Measurements from ENCODE around the gene CC2D1B.
"Not testable (repeated sequence)": the region's sequence is repeated elsewhere in the genome, so short reads cannot be mapped to it uniquely, and the experiment has no call there.

Gene CC2D1B, protein sequence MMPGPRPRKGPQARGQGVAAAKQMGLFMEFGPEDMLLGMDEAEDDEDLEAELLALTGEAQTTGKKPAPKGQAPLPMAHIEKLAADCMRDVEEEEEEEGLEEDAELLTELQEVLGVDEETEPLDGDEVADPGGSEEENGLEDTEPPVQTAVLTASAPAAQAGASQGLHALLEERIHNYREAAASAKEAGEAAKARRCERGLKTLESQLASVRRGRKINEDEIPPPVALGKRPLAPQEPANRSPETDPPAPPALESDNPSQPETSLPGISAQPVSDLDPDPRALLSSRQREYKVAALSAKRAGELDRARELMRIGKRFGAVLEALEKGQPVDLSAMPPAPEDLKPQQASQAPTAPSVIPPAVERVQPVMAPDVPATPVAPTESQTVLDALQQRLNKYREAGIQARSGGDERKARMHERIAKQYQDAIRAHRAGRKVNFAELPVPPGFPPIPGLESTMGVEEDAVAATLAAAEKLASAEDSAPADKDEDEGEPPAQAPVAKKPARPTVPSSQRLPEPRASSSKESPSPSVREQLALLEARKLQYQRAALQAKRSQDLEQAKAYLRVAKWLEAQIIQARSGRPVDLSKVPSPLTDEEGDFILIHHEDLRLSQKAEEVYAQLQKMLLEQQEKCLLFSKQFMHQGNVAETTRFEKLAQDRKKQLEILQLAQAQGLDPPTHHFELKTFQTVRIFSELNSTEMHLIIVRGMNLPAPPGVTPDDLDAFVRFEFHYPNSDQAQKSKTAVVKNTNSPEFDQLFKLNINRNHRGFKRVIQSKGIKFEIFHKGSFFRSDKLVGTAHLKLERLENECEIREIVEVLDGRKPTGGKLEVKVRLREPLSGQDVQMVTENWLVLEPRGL

GRCh38 chr1:52365746-52366516 is at the start of gene CC2D1B:
CC2D1B (minus strand) TSS chr1:52366205; CDS start chr1:52364620, 1,585 bp downstream.
- DNase-seq, result peak; percentile 87

DNA sequence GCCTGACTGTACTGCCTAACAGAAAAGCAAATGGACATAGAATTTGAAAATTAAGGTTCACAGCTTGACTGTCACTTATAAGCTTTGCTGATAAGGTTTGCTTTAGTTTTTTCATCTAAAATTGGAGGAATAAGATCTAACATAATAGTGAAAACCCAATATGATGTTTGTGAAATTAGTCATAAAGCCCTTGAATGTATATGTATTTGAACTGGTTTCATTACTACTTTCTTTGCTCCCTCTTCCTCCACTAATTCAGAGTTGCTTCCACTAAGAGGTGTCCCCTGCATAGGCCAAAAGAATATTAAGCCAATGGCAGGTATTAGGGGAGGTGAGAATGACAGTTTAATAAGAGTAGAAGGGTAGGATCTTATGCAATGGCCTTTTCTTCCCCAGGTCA is 48.9 kb upstream of the CC2D1B start:
- no peak for DNase-seq

GRCh38 chr1:52413410-52413989 is 47.5 kb upstream of the CC2D1B start:
- DNase-seq, result no peak

- DNase-seq, result no peak
These were observed 39.0 kb upstream of the CC2D1B start for GRCh38 chr1:52404975-52405338.

- no peak for DNase-seq
These were observed 38.3 kb upstream of the CC2D1B start, which contains the start of the genes ORC1 and PRPF38A for GRCh38 chr1:52404116-52404974. ORC1 (minus strand) TSS chr1:52404423; CDS start chr1:52402223, 2,200 bp downstream. PRPF38A (plus strand) TSS chr1:52404602; CDS start chr1:52404750, 148 bp downstream.

DNA sequence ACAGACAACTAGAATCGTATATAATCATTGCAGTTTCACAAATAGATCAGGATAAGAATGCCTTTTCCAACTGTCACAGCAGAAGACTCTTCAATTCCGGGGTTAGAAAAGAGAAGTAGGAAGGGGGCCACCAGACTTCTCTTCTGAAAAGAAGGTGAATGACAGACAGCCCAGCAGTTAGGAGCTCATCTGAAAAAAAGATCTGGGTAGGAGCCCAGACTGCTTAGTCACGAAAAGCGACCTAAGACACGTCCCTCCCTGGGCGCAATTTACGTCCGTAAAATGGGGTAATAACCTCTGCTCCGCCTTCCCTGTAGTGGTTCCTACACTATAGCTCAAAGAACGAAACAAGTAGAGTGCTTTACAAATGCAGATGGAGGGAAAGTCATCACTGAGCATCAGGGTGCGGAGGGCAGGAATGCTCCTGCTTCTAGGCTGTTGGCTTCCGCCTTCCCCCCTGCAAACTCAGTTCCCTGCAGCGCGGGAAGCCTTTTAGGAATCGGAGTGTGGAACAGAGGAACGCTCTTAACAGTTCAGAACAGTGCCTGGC is 37.6 kb upstream of the CC2D1B start:
- no peak for DNase-seq

- no peak for DNase-seq
These were observed 36.8 kb upstream of the CC2D1B start for GRCh38 chr1:52402860-52403240.

GRCh38 chr1:52400131-52400530 is 34.1 kb upstream of the CC2D1B start:
- no peak for DNase-seq

DNA sequence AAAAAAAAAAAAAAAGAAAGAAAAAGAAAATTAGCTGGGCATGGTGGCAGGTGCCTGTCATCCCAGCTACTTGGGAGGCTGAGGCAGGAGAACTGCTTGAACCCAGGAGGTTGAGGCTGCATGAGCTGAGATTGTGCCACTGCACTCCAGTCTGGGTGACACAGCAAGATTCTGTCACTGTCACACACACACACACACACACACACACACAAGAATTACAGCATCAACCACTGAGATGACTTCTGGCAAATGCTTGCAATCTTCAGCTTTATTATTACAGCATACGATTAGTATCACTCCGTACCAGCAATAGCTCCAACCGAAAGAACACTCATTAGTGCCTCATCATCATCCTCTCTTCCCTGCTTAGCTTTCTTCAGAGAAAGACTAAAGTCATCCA is 33.6 kb upstream of the CC2D1B start:
- DNase-seq, result no peak

- DNase-seq, result no peak
These were observed 27.2 kb upstream of the CC2D1B start for GRCh38 chr1:52393174-52393573.

DNA sequence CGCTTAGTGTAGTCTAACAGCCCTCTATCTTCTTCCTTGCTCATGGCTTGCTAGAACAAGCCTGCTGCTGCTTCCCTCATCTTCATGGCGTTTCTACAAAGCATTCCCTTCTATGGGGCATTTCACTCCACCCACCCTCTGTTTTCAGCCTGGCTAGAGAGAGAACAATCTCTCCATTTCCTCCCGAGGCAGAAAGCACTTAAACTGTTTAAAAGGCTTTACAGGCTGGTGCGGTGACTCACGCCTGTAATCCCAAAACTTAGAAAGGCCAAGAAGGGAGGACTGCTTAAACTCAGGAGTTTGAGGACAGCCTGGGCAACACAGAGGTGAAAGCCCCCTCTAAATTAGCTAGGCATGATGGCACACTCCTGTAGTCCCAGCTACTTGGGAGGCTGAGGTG is 20.5 kb upstream of the CC2D1B start:
- no peak for DNase-seq

- no peak for DNase-seq
These were observed 19.4 kb upstream of the CC2D1B start for GRCh38 chr1:52385376-52385775.

DNA sequence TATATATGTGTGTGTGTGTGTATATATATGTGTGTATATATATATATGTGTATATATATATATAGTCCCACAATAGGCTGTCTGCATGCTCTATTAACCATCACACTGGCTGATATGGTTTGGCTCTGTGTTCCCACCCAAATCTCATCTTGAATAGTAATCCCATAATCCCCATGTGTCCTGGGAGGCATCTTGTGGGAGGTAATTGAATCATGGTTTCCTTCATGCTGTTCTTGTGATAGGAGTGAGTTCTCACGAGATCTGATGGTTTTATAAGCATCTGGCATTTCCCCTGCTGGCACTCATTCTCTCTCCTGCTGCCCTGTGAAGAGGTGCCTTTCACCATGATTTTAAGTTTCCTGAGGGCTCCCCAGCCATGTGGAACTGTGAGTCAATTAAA is 3.8 kb upstream of the CC2D1B start:
- DNase-seq, result not testable (repeated sequence)

GRCh38 chr1:52368383-52369172 is 2.6 kb upstream of the CC2D1B start:
- no peak for DNase-seq

GRCh38 chr1:52367272-52367671 is 1.3 kb upstream of the CC2D1B start:
- DNase-seq, result no peak

- no peak for DNase-seq
These were observed 467 bp upstream of the CC2D1B start for GRCh38 chr1:52366517-52366827.

DNA sequence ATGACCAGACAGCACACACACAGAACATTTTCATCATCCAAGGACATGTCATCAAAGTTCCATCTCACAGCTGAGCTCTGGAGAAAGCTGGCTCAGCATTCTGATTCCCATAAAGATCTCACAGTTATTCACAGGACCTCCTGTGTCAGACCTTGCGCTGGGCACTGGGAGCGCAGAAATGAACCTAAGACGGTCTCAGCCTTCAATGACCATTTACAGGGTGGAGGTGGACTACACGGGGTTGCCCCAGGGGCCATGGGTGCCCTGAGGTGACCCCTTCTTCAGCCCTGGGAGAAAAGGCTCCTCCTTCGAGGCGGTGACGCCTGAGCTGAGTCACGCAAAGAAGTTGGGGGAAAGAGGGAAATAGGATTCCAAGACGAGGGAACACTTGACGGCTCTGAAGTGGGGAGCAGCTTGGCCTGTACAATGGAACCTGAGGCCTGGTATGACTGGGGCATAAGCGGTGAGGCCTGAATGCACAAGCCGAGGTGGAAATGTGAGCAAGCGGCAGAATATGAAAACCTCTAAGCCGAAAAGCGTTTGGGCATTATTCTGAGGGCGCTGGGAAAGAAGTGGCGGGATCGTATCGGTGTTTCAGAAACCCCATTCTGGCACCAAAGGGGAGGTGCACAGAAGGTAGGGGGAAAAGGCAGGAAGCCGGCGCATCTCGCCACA is 797 bp downstream of the CC2D1B start:
- DNase-seq, result no peak

GRCh38 chr1:52364235-52364839 is 1.7 kb downstream of the CC2D1B start:
- DNase-seq, result no peak

DNA sequence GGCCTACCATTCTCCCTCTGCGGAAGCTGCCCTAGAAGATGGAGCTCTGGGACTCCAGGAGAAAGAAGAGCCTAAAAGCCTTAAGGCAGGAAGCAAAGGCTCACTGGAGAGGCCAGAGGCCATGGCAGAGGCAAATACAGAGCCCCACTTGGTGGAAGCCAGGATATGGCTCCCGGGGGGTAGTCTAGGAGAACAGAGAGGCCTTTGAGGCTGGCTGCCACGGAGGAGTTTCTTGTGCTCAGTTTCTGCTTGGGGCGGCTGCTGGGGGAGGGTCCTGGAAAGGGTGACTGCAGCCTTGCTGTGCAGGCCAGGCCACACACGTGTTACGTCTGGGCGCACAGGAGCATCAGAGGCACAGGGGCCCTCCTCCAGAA is 5.4 kb downstream of the CC2D1B start:
- DNase-seq, result no peak

Measured in cortex of kidney (tissue), 1 donor.